K562 (cell line): ENCODE data around the gene JUNB. TPM values are rescaled to one million over a fixed set of nuclear protein-coding genes. Genes with fewer than 3 reads are reported as not detected.

Source experiments
- ATAC-seq: fragments of 200-7000 bp; cut with Tn5 transposase; 3 replicates; pipeline ENCODE4 v1.9.1; 2020; ENCODE audit warnings: moderate library complexity
- BruUV-seq: library from RNA; stranded (reverse); fragments of 400-500 nt; replicated peaks from 2 replicates; lab custom pipeline; 2021; lab: Mats Ljungman, UMichigan
- CTCF ChIA-PET: fragments of 300-600 bp; formaldehyde crosslinking; extraction: SDS; loops from one replicate; lab custom pipeline; 2021; ENCODE audit warnings: low intra/inter-chr PET ratio; lab: Yijun Ruan, JAX
- POLR2A ChIA-PET: fragments of 300-600, 350-650 bp; sonication (Branson Sonifier 250); formaldehyde crosslinking; extraction: SDS; loops from one replicate; lab custom pipeline; 2021; ENCODE audit warnings: antibody characterized with exemption, inconsistent platforms; lab: Yijun Ruan, JAX
- DNase-seq, 4 experiments: peaks; one replicate each; pipeline versions ENCODE4 v3.0.0 to v3.0.0-alpha.2; 2011 to 2018; ENCODE audit warnings: low spot score in 3 of 4, mixed read lengths in 3 of 4; ENCODE audit errors: extremely low read depth in 1 of 4
- FAIRE-seq: peaks from 2 replicates; lab custom pipeline; 2011; peaks lifted over from hg19 to GRCh38; lab: Jason Lieb, UNC
- H2AFZ ChIP-seq: 2 replicates; pipeline ENCODE4 v1.6.0; 2011; ENCODE audit warnings: low read depth, low read length, control low read depth, inconsistent platforms
- H3K27ac ChIP-seq: fragments of 200-600 bp; 3 replicates; pipeline ENCODE4 v1.8.0; 2011; ENCODE audit warnings: low read depth, mild to moderate bottlenecking, control low read depth, inconsistent platforms, low read length, moderate library complexity, mixed read lengths; ENCODE audit errors: extremely low read depth
- H3K27me3 ChIP-seq, 2 experiments: fragments of 300-600 bp in 1 of 2; 2 replicates in 1 of 2; 3 replicates in 1 of 2; pipeline versions ENCODE4 v1.6.0 to v1.8.0; 2011; ENCODE audit warnings: inconsistent platforms in 2 of 2, low read length in 2 of 2, mild to moderate bottlenecking in 1 of 2, mixed read lengths in 1 of 2, moderate library complexity in 1 of 2; ENCODE audit not compliant: control insufficient read depth in 2 of 2, insufficient read depth in 2 of 2
- H3K36me3 ChIP-seq: fragments of 300-600 bp; 3 replicates; pipeline ENCODE4 v1.8.0; 2011; ENCODE audit warnings: mild to moderate bottlenecking, low read length, inconsistent platforms; ENCODE audit not compliant: control insufficient read depth, insufficient read depth
- H3K4me1 ChIP-seq, 2 experiments: fragments of 200-600 bp in 1 of 2; replicated peaks in 1 of 2; 2 replicates in 1 of 2; 3 replicates in 1 of 2; pipeline versions ENCODE4 v1.5.1 to v1.8.0; 2011; ENCODE audit warnings: inconsistent platforms in 2 of 2, low read length in 2 of 2, mild to moderate bottlenecking in 1 of 2, mixed read lengths in 1 of 2, moderate library complexity in 1 of 2; ENCODE audit not compliant: control insufficient read depth in 2 of 2, insufficient read depth in 2 of 2
- H3K4me2 ChIP-seq: 2 replicates; pipeline ENCODE4 v1.6.1; 2011; ENCODE audit warnings: low read length, control low read depth, inconsistent platforms, mixed read lengths; ENCODE audit not compliant: insufficient read depth
- H3K4me3 ChIP-seq: fragments of 200-600 bp; sonication (generic), shearing (Covaris generic); 2 replicates; pipeline ENCODE4 v1.5.1; 2016; ENCODE audit warnings: control low read depth, inconsistent platforms
- H3K79me2 ChIP-seq: fragments of 200-600 bp; 3 replicates; pipeline ENCODE4 v1.8.0; 2011; ENCODE audit warnings: low read length, inconsistent platforms; ENCODE audit not compliant: control insufficient read depth, insufficient read depth
- H3K9ac ChIP-seq, 2 experiments: 2 replicates each; pipeline versions ENCODE4 v1.6.0 to v1.6.1; 2011; ENCODE audit warnings: low read depth in 2 of 2, low read length in 2 of 2, control low read depth in 1 of 2, inconsistent platforms in 1 of 2, mild to moderate bottlenecking in 1 of 2, mixed read lengths in 1 of 2; ENCODE audit not compliant: insufficient read depth in 1 of 2
- H3K9me1 ChIP-seq: one replicate; pipeline ENCODE4 v1.6.0; 2011; ENCODE audit warnings: inconsistent platforms, mild to moderate bottlenecking, low read length, moderate library complexity; ENCODE audit not compliant: control insufficient read depth, insufficient read depth
- H3K9me3 ChIP-seq: replicated peaks from 2 replicates; pipeline ENCODE4 v1.5.1; 2011; ENCODE audit warnings: low read depth, low read length, inconsistent platforms; ENCODE audit not compliant: control insufficient read depth, insufficient read depth
- H4K20me1 ChIP-seq: replicated peaks from 2 replicates; pipeline ENCODE4 v1.6.1; 2011; ENCODE audit warnings: low read length, inconsistent platforms, mixed read lengths; ENCODE audit not compliant: control insufficient read depth, insufficient read depth
- BCL6 ChIP-seq: fragments of 250-450 bp; sonication (Bioruptor Pico); IDR thresholded peaks from 2 replicates; pipeline ENCODE4 v1.4.0; 2020
- JUN ChIP-seq, 2 experiments: sonication (generic) in 1 of 2; formaldehyde crosslinking in 1 of 2; IDR thresholded peaks; 2 replicates each; pipeline versions ENCODE4 v1.6.1 to v1.8.0; 2012 to 2022; ENCODE audit warnings: borderline replicate concordance in 2 of 2, mild to moderate bottlenecking in 2 of 2, improper control_type of control experiment in 1 of 2, low read depth in 1 of 2, low read length in 1 of 2, missing genetic modification reagents in 1 of 2
- SIX5 ChIP-seq, 2 experiments: IDR thresholded peaks; 2 replicates each; pipeline ENCODE4 v1.6.1; 2011; ENCODE audit warnings: low read length in 2 of 2, borderline replicate concordance in 1 of 2, low read depth in 1 of 2, mild to moderate bottlenecking in 1 of 2, moderate library complexity in 1 of 2; ENCODE audit not compliant: insufficient read depth in 1 of 2
- SP1 ChIP-seq: sonication (generic); formaldehyde crosslinking; IDR thresholded peaks from 2 replicates; pipeline ENCODE4 v1.8.1; 2022; ENCODE audit warnings: mild to moderate bottlenecking, missing genetic modification reagents
- ZKSCAN8 ChIP-seq: fragments of 200-800 bp; sonication (Bioruptor generic); IDR thresholded peaks from 2 replicates; pipeline ENCODE4 v1.6.1; 2016; ENCODE audit warnings: missing genetic modification characterization, missing compliant biosample characterization
- ZNF644 ChIP-seq: fragments of 200-800 bp; sonication (Bioruptor generic); IDR thresholded peaks from 2 replicates; pipeline ENCODE4 v1.6.1; 2016; ENCODE audit warnings: low read depth, missing genetic modification characterization, missing compliant biosample characterization
- ZSCAN29 ChIP-seq: fragments of 450-650 bp; IDR thresholded peaks from 2 replicates; pipeline ENCODE4 v1.6.1; 2017
- WGBS: fragments of 100-300 bp; shearing (Covaris generic); methylation state at CpG from one replicate; pipeline ENCODE4 v1.1.6; 2016; ENCODE audit warnings: low coverage, mixed read lengths; ENCODE audit not compliant: insufficient coverage; ENCODE audit errors: missing lambda C conversion rate; 5-methylcytosine and 5-hydroxymethylcytosine counted together
- in situ Hi-C: fragments of 300-500 bp; cut with MboI; formaldehyde crosslinking; loops from 4 replicates; pipeline ENCODE4 v1.15.0; 2018; ENCODE audit warnings: inconsistent platforms, mixed read lengths
- intact Hi-C: fragments of 100-400 bp; cut with micrococcal nuclease; formaldehyde crosslinking; loops from 2 replicates; pipeline ENCODE4 v1.14.2; 2022
- polyA plus RNA-seq, 8 experiments: library from polyadenylated mRNA; depleted of rRNA in 4 of 8; stranded (reverse) in 5 of 8; unstranded in 3 of 8; fragments of >200 nt; fragmentation: Nextera tagmentation in 2 of 8; fragmentation: Illumina TruSeq in 1 of 8; extraction: Ambion mirVana in 2 of 8; extraction: Trizol in 1 of 8; gene quantifications; 2 replicates each; pipeline versions ENCODE4 v1.2.1 to v1.2.3, GENCODE V29; 2011 to 2014; ENCODE audit warnings: inconsistent platforms in 1 of 8, missing spikeins in 1 of 8
- total RNA-seq, 7 experiments: library from RNA; depleted of rRNA in 6 of 7; stranded (reverse); fragments of >200 nt in 6 of 7; fragmentation: Illumina TruSeq in 2 of 7; extraction: Trizol in 2 of 7; gene quantifications; 2 replicates each; pipeline versions ENCODE4 v1.2.1 to v1.2.3, GENCODE V29; 2011 to 2021; ENCODE audit warnings: low replicate concordance in 1 of 7
- TF ChIP-seq, protein P1 (sequence below): sonication (generic); formaldehyde crosslinking; IDR thresholded peaks from 2 replicates; pipeline ENCODE4 v1.8.1; 2023; ENCODE audit warnings: missing genetic modification reagents, mild to moderate bottlenecking, borderline replicate concordance

Gene JUNB
- total and polyA plus RNA-seq, 9 of the 15 experiments (the other 6 are each of a cell fraction or from before 2014, with no cell fraction given): 0.23 to 88.1 (median 13.1) TPM

DNA sequence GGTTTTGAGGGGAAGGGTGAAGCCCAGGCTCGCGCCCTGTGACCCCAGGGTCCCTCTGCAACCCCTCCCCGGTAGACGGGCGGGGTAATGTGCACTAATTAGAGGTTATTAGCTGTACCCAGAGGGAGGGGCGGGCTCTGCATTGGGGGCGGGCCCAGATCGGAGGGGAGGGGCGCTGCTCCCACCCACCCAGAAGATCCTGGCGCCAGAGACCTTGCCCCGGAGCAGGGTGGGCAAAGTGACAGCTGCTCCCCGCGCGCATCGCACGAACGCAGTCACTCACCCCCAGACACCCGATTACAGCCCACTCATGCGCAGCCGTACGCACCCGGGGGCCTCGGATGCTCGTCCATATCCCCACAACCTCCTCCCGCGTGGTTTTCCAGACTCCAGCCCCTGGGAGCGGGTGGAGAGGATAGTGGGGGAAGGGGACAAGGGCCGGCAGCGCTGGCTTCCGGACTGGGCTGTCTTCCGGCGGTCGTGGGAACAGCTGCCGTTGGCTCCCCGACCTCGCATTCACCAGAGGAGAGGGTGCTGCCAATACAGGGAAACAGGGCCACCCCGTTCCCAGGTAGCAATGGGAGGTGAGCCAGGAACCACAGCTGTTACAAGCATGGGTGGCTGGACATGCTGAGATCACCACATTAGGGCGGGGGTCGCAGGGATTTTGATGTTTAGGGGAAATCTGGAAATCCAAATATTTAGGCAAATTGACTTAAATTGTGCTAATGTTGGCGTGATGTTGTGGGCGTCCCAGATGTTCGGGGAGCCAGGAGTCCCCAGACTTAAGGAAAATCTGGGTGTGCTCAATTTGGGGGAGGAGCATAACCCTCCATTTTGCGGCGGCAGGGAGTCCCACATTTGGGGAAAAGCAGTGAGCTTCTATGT lies 13.0 kb upstream of the JUNB start:
- FAIRE-seq (peak; percentile 61), DNase-seq (peak in 2 of 4 experiments; percentile 37 to 55), ATAC-seq (peak; percentile 12)
- Histone ChIP-seq H3K9me1 (no peaks in the 10 kb centered on the region), H4K20me1 (no peaks in the 10 kb centered on the region), H3K4me3 (peak overlapping the region; percentile 37), H3K4me2 (peak overlapping the region; percentile 85), H3K27me3 (no peaks in the 10 kb centered on the region), H3K4me1 (peaks cover 30 to 65% of the 10 kb centered on the region in 2 experiments), H3K9me3 (no peaks in the 10 kb centered on the region), H3K9ac (peak overlapping the region; percentile 59 to 89), H3K27ac (peak overlapping the region; percentile 68), H2AFZ (peak overlapping the region; percentile 83), H3K79me2 (peaks cover 6% of the 10 kb centered on the region; the same call in 1 of the 3 replicates), H3K36me3 (no peaks in the 10 kb centered on the region)
- in situ Hi-C loops (no loop called here), intact Hi-C loops (loop anchor here (5.0 kb wide), 1 partner anchor 64 kb away; no protein-coding TSS in a partner anchor)
- ChIA-PET CTCF (interaction anchor here (1.1 to 4.1 kb wide), 3 partner anchors 16 to 70 kb away, joined by 3 to 30 read pairs (median 3); no protein-coding TSS in a partner anchor), POLR2A (interaction anchor here (0.6 to 4.1 kb wide), 10 partner anchors 10 to 70 kb away, joined by 3 to 44 read pairs (median 4); partner anchors contain the start of genes GET3, JUNB, PRDX2 and THSD8)
- 20% methylated on average over 37 of the region's 44 CpGs for WGBS
- no TSS peak for BruUV-seq
- TF ChIP-seq, protein P1, sequence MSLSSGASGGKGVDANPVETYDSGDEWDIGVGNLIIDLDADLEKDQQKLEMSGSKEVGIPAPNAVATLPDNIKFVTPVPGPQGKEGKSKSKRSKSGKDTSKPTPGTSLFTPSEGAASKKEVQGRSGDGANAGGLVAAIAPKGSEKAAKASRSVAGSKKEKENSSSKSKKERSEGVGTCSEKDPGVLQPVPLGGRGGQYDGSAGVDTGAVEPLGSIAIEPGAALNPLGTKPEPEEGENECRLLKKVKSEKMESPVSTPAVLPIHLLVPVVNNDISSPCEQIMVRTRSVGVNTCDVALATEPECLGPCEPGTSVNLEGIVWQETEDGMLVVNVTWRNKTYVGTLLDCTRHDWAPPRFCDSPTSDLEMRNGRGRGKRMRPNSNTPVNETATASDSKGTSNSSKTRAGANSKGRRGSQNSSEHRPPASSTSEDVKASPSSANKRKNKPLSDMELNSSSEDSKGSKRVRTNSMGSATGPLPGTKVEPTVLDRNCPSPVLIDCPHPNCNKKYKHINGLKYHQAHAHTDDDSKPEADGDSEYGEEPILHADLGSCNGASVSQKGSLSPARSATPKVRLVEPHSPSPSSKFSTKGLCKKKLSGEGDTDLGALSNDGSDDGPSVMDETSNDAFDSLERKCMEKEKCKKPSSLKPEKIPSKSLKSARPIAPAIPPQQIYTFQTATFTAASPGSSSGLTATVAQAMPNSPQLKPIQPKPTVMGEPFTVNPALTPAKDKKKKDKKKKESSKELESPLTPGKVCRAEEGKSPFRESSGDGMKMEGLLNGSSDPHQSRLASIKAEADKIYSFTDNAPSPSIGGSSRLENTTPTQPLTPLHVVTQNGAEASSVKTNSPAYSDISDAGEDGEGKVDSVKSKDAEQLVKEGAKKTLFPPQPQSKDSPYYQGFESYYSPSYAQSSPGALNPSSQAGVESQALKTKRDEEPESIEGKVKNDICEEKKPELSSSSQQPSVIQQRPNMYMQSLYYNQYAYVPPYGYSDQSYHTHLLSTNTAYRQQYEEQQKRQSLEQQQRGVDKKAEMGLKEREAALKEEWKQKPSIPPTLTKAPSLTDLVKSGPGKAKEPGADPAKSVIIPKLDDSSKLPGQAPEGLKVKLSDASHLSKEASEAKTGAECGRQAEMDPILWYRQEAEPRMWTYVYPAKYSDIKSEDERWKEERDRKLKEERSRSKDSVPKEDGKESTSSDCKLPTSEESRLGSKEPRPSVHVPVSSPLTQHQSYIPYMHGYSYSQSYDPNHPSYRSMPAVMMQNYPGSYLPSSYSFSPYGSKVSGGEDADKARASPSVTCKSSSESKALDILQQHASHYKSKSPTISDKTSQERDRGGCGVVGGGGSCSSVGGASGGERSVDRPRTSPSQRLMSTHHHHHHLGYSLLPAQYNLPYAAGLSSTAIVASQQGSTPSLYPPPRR (CRISPR knock-in tag): no peak
- TF ChIP-seq JUN (IDR thresholded peaks at IDR 0.05; ENCODE audit: borderline replicate concordance, low read depth, low read length) (no peak), JUN (CRISPR knock-in tag; IDR thresholded peaks at IDR 0.05; ENCODE audit: borderline replicate concordance) (no peak), ZKSCAN8 (CRISPR knock-in tag) (peak; percentile 52; the same call in 1 of the 2 replicates), BCL6 (CRISPR knock-in tag) (no peak), ZNF644 (0 out of 2 replicates have a peak, but pooled peaks have one; percentile 38), ZSCAN29 (no peak), SIX5 (IDR thresholded peaks at IDR 0.05; ENCODE audit: borderline replicate concordance in 1 of 2, insufficient read depth in 1 of 2, low read depth in 1 of 2, low read length in 2 of 2) (no peak), SP1 (no peak; the same call in 1 of the 2 replicates)
